ENCODE data around the gene CLP1.

DNA sequence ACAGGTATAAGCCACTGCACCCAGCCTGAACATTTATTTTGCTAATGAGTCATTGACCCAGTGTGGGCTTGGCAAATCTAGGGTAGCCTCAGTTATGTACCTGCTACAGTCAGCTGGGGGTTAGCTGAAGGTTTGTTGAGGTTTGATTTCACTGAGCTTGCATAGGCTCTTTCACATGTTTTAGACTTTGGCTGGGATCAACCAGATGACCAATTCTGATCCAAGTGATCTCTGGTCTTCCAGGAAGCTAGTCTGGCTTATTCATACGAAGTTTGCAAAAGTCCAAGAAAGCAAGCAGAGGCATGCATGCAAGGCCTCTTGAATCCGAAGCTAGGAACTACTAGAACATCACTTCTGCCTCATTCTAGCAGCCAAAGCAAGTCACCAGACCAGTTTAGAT is 39.1 kb upstream of the CLP1 start:
- TF ChIP-seq, protein P1, sequence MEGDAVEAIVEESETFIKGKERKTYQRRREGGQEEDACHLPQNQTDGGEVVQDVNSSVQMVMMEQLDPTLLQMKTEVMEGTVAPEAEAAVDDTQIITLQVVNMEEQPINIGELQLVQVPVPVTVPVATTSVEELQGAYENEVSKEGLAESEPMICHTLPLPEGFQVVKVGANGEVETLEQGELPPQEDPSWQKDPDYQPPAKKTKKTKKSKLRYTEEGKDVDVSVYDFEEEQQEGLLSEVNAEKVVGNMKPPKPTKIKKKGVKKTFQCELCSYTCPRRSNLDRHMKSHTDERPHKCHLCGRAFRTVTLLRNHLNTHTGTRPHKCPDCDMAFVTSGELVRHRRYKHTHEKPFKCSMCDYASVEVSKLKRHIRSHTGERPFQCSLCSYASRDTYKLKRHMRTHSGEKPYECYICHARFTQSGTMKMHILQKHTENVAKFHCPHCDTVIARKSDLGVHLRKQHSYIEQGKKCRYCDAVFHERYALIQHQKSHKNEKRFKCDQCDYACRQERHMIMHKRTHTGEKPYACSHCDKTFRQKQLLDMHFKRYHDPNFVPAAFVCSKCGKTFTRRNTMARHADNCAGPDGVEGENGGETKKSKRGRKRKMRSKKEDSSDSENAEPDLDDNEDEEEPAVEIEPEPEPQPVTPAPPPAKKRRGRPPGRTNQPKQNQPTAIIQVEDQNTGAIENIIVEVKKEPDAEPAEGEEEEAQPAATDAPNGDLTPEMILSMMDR (conservative IDR thresholded peaks at IDR 0.05) = no peak
- no peak for TF ChIP-seq EZH2 (IDR thresholded peaks at IDR 0.05; ENCODE audit: low read depth)
